Muscle of leg (tissue), 11 donors: ENCODE results near the gene EFCAB6. TPM values are rescaled to one million over a fixed set of nuclear protein-coding genes. Genes with fewer than 3 reads are reported as not detected.

Experiments
- DNase-seq: peaks from one replicate; pipeline ENCODE4 v3.0.0; 2013
- H3K27ac ChIP-seq: one replicate; pipeline ENCODE4 v1.5.1; 2013; ENCODE audit warnings: mild to moderate bottlenecking, low read length, control low read depth
- H3K27me3 ChIP-seq: one replicate; pipeline ENCODE4 v1.6.1; 2013; ENCODE audit warnings: low read length; ENCODE audit not compliant: control insufficient read depth, insufficient read depth
- H3K36me3 ChIP-seq: one replicate; pipeline ENCODE4 v1.6.1; 2013; ENCODE audit warnings: low read length; ENCODE audit not compliant: control insufficient read depth, insufficient read depth
- H3K4me1 ChIP-seq: one replicate; pipeline ENCODE4 v1.6.1; 2013; ENCODE audit warnings: low read length; ENCODE audit not compliant: control insufficient read depth, insufficient read depth
- H3K4me3 ChIP-seq: one replicate; pipeline ENCODE4 v1.5.1; 2013; ENCODE audit warnings: low read length, control low read depth
- H3K9me3 ChIP-seq: replicated peaks from 2 replicates; pipeline ENCODE4 v1.6.1; 2013; ENCODE audit warnings: low read depth, low read length; ENCODE audit not compliant: control insufficient read depth
- WGBS: methylation state at CpG from one replicate; pipeline ENCODE4 v1.1.5; 2013; ENCODE audit warnings: missing lambda C conversion rate; ENCODE audit not compliant: insufficient coverage; 5-methylcytosine and 5-hydroxymethylcytosine counted together
- polyA plus RNA-seq, 8 donors: library from polyadenylated mRNA; unstranded; fragments of 120-200 nt; gene quantifications; one replicate each; pipeline versions ENCODE4 v1.2.1 to v1.2.3, GENCODE V29; 2013; ENCODE audit warnings: inconsistent platforms in 1 of 8, low replicate concordance in 1 of 8; ENCODE audit not compliant: insufficient read length in 8 of 8, insufficient read depth in 1 of 8
- total RNA-seq: library from RNA; stranded (reverse); fragments of 120-200 nt; gene quantifications from one replicate; pipeline ENCODE4 v1.2.4, GENCODE V29; 2013

EFCAB6 gene
- total and polyA plus RNA-seq, 9 donors: 0.63 to 1.6 (median 1.1) TPM

GRCh38 chr22:43521716-43522115 lies 290.4 kb downstream of the EFCAB6 start:
- H3K36me3 ChIP-seq: no peaks in the 10 kb centered on the region
- DNase-seq: no peak
- no peaks in the 10 kb centered on the region for H3K4me1 ChIP-seq
- no peak overlapping the region for H3K4me3 ChIP-seq
- H3K27me3 ChIP-seq: peaks cover 3% of the 10 kb centered on the region
- H3K27ac ChIP-seq: no peak overlapping the region
- H3K9me3 ChIP-seq: no peaks in the 10 kb centered on the region
- WGBS: 82% methylated on average over 2 of the region's 6 CpGs

- Histone ChIP-seq H3K4me1 (no peaks in the 10 kb centered on the region), H3K36me3 (no peaks in the 10 kb centered on the region), H3K9me3 (no peaks in the 10 kb centered on the region), H3K4me3 (no peak overlapping the region), H3K27me3 (peaks cover 3% of the 10 kb centered on the region), H3K27ac (no peak overlapping the region)
- DNase-seq: no peak
- WGBS: 60% methylated on average over 1 of the region's 2 CpGs
Measured at GRCh38 chr22:43520632-43521039, 291.5 kb downstream of the EFCAB6 start.

GRCh38 chr22:43516996-43517635 lies 295.0 kb downstream of the EFCAB6 start:
- DNase-seq: no peak
- Histone ChIP-seq H3K27ac (no peak overlapping the region), H3K9me3 (no peaks in the 10 kb centered on the region), H3K4me1 (no peaks in the 10 kb centered on the region), H3K36me3 (no peaks in the 10 kb centered on the region), H3K27me3 (peaks cover 3% of the 10 kb centered on the region), H3K4me3 (no peak overlapping the region)
- WGBS: 83% methylated on average over 10 of the region's 14 CpGs

- Histone ChIP-seq H3K27ac (no peak overlapping the region), H3K36me3 (no peaks in the 10 kb centered on the region), H3K9me3 (no peaks in the 10 kb centered on the region), H3K27me3 (peaks cover 3% of the 10 kb centered on the region), H3K4me3 (no peak overlapping the region), H3K4me1 (no peaks in the 10 kb centered on the region)
- WGBS: 76% methylated on average over 10 of the region's 14 CpGs
- no peak for DNase-seq
Measured at GRCh38 chr22:43516386-43516785, 295.7 kb downstream of the EFCAB6 start.

- Histone ChIP-seq H3K36me3 (no peaks in the 10 kb centered on the region), H3K4me1 (no peaks in the 10 kb centered on the region), H3K27me3 (peaks cover 3% of the 10 kb centered on the region), H3K27ac (no peak overlapping the region), H3K9me3 (no peaks in the 10 kb centered on the region), H3K4me3 (no peak overlapping the region)
- WGBS: 59% methylated on average over 7 of the region's 13 CpGs
- DNase-seq: no peak
Measured at GRCh38 chr22:43515902-43516301, 296.2 kb downstream of the EFCAB6 start.

GRCh38 chr22:43515411-43515810 lies 296.7 kb downstream of the EFCAB6 start:
- Histone ChIP-seq H3K36me3 (no peaks in the 10 kb centered on the region), H3K9me3 (no peaks in the 10 kb centered on the region), H3K4me1 (no peaks in the 10 kb centered on the region), H3K27me3 (peaks cover 3% of the 10 kb centered on the region), H3K27ac (no peak overlapping the region), H3K4me3 (no peak overlapping the region)
- WGBS: 90% methylated on average over 5 of the region's 8 CpGs
- no peak for DNase-seq

GRCh38 chr22:43514476-43515157 lies 297.5 kb downstream of the EFCAB6 start:
- Histone ChIP-seq H3K4me3 (no peak overlapping the region), H3K36me3 (no peaks in the 10 kb centered on the region), H3K27ac (no peak overlapping the region), H3K27me3 (peaks cover 3% of the 10 kb centered on the region), H3K9me3 (no peaks in the 10 kb centered on the region), H3K4me1 (no peaks in the 10 kb centered on the region)
- no peak for DNase-seq
- 78% methylated on average over 26 of the region's 31 CpGs for WGBS

- Histone ChIP-seq H3K9me3 (no peaks in the 10 kb centered on the region), H3K27ac (no peak overlapping the region), H3K36me3 (no peaks in the 10 kb centered on the region), H3K27me3 (peaks cover 3% of the 10 kb centered on the region), H3K4me1 (no peaks in the 10 kb centered on the region), H3K4me3 (no peak overlapping the region)
- no peak for DNase-seq
- WGBS: 80% methylated on average over 7 of the region's 8 CpGs
Measured at GRCh38 chr22:43512279-43512678, 299.8 kb downstream of the EFCAB6 start.

- no peak for DNase-seq
- Histone ChIP-seq H3K4me3 (no peak overlapping the region), H3K9me3 (no peaks in the 10 kb centered on the region), H3K4me1 (no peaks in the 10 kb centered on the region), H3K27me3 (no peaks in the 10 kb centered on the region), H3K36me3 (no peaks in the 10 kb centered on the region), H3K27ac (no peak overlapping the region)
- WGBS: 70% methylated on average over 9 of the region's 16 CpGs
Measured at GRCh38 chr22:43511276-43511910, 300.7 kb downstream of the EFCAB6 start.

GRCh38 chr22:43510281-43511070 lies 301.6 kb downstream of the EFCAB6 start:
- Histone ChIP-seq H3K27me3 (no peaks in the 10 kb centered on the region), H3K36me3 (no peaks in the 10 kb centered on the region), H3K4me3 (no peak overlapping the region), H3K27ac (no peak overlapping the region), H3K9me3 (no peaks in the 10 kb centered on the region), H3K4me1 (no peaks in the 10 kb centered on the region)
- WGBS: 82% methylated on average over 7 of the region's 9 CpGs
- DNase-seq: no peak
